Left lung (tissue), 10 donors: ENCODE results near the gene TCF7L2. TPM values are rescaled to one million over a fixed set of nuclear protein-coding genes. Genes with fewer than 3 reads are reported as not detected.
"Not testable (repeated sequence)": the region's sequence is repeated elsewhere in the genome, so short reads cannot be mapped to it uniquely, and the experiment has no call there.

Source experiments
- ATAC-seq: fragments of 200-7000 bp; cut with Tn5 transposase; one replicate; pipeline ENCODE4 v1.9.1; 2020; ENCODE audit warnings: moderate library complexity
- DNase-seq, 4 donors: peaks; one replicate each; pipeline ENCODE4 v3.0.0-alpha.2; 2013 to 2020
- H3K27ac ChIP-seq, 2 donors: fragments of 200-600 bp; sonication (generic) in 1 of 2; one replicate each; pipeline versions ENCODE4 v1.5.0 to v1.8.0; 2020 to 2021
- H3K27me3 ChIP-seq, 2 donors: fragments of 200-600 bp; sonication (generic) in 1 of 2; one replicate each; pipeline versions ENCODE4 v1.5.0 to v1.8.0; 2020 to 2021
- H3K36me3 ChIP-seq, 2 donors: fragments of 200-600 bp; sonication (generic) in 1 of 2; one replicate each; pipeline versions ENCODE4 v1.5.0 to v1.8.0; 2020 to 2021
- H3K4me1 ChIP-seq, 2 donors: fragments of 200-600 bp; one replicate each; pipeline ENCODE4 v1.8.0; 2021
- H3K4me3 ChIP-seq, 2 donors: fragments of 200-600 bp; sonication (generic) in 1 of 2; one replicate each; pipeline versions ENCODE4 v1.5.0 to v1.8.0; 2020 to 2021; ENCODE audit warnings: mild to moderate bottlenecking in 1 of 2
- H3K9me3 ChIP-seq, 2 donors: fragments of 200-600 bp; sonication (generic) in 1 of 2; one replicate each; pipeline versions ENCODE4 v1.5.0 to v1.8.0; 2020 to 2021
- intact Hi-C, 2 donors: fragments of 100-400 bp; cut with DNase I; formaldehyde crosslinking; loops; one replicate each; pipeline versions ENCODE4 v1.11.2 to v1.14.2; 2022
- polyA plus RNA-seq, 6 donors: library from polyadenylated mRNA; unstranded; fragments of 120-200 nt; gene quantifications; one replicate each; pipeline ENCODE4 v1.2.1, GENCODE V29; 2013; ENCODE audit not compliant: insufficient read length in 6 of 6
- total RNA-seq, 2 donors: library from RNA; stranded (reverse); fragmentation: NEBNext Ultra II Directional; extraction: Animal tissue kit (Norgen Biotek cat#: 25700); gene quantifications; one replicate each; pipeline ENCODE4 v1.2.1, GENCODE V29; 2021
- TF ChIP-seq, protein P1 (sequence below), 2 donors: fragments of 200-600 bp; sonication (generic) in 1 of 2; IDR thresholded peaks; one replicate each; pipeline versions ENCODE4 v1.5.0 to v1.8.0; 2021; ENCODE audit warnings: antibody characterized with exemption in 2 of 2
- donor health status: DM: no; HTN: yes; CAD: no.
- donor health status: DM: no; HTN: no; CAD: no.

Gene TCF7L2
- total and polyA plus RNA-seq, 8 donors, result 25.1 to 54.9 (median 53.0) TPM

DNA sequence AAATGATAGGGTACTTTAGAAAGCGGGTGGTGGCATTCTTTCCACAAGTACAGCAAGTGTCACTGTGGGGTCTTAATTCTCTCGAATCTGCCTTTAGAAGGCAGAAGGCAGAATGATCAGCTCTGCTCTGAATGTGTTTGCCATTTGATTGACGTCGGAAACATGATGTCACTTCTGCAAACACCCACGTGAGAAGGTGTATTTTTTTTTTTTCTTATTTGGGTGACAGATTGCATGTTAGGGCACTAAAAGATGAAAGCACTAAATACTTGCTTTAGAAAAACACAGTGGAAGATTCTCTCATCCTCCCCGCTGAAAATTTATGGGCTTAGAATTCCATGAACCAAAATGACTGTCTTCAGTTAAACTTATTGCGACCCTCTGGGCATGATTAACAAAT lies 150.2 kb downstream of the TCF7L2 start:
- H3K27me3 ChIP-seq, result no peaks in the 10 kb centered on the region

DNA sequence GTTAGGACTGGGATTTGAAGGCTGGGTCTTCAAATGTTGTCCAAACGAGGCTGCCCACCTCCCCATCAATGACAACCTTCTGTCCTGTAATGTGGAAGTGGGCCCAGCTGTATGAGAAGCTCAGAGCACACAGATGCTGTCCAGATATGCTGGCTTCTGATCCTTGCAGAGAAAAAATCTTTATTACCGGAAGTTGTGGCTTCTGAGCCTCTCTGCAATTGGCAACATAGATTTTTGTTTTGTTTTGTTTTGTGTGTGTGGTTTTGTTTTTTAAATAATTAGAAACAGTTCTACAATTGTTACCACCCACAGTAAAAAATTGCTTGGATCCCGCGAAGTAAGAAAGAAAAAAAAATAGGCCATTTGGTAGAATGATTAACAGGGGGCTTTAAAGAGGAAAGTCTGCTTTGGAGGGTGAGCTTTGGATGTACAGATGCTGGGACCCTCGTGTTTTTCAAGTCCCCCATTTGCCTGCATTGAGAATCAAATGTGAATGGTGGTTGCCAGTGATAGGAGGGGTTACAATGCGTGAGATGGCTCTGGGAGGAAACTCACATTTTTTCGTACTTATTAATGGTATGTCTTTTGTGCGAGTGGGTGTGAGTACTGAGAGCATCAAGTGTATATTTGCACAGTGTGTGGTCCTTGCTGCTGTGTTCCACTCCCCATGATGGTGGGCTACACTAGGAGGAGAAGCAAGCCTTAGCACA lies 153.2 kb downstream of the TCF7L2 start:
- no peaks in the 10 kb centered on the region for H3K27me3 ChIP-seq
- no peak overlapping the region for H3K4me3 ChIP-seq
- H3K36me3 ChIP-seq, result peaks cover 0 to 8% of the 10 kb centered on the region in 2 donors
- TF ChIP-seq, protein P1, sequence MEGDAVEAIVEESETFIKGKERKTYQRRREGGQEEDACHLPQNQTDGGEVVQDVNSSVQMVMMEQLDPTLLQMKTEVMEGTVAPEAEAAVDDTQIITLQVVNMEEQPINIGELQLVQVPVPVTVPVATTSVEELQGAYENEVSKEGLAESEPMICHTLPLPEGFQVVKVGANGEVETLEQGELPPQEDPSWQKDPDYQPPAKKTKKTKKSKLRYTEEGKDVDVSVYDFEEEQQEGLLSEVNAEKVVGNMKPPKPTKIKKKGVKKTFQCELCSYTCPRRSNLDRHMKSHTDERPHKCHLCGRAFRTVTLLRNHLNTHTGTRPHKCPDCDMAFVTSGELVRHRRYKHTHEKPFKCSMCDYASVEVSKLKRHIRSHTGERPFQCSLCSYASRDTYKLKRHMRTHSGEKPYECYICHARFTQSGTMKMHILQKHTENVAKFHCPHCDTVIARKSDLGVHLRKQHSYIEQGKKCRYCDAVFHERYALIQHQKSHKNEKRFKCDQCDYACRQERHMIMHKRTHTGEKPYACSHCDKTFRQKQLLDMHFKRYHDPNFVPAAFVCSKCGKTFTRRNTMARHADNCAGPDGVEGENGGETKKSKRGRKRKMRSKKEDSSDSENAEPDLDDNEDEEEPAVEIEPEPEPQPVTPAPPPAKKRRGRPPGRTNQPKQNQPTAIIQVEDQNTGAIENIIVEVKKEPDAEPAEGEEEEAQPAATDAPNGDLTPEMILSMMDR (IDR thresholded peaks at IDR 0.05), result no peak
- intact Hi-C loops, result no loop called here
- peaks cover 4 to 28% of the 10 kb centered on the region in 2 donors for H3K4me1 ChIP-seq
- no peaks in the 10 kb centered on the region for H3K9me3 ChIP-seq
- no peak overlapping the region for H3K27ac ChIP-seq
- ATAC-seq, result no peak
- DNase-seq, result no peak

More for the DNA sequence above, 150.2 kb downstream of the TCF7L2 start:
- Histone ChIP-seq H3K9me3 (no peaks in the 10 kb centered on the region), H3K27ac (no peak overlapping the region), H3K4me1 (peaks cover 4 to 55% of the 10 kb centered on the region in 2 donors), H3K4me3 (no peak overlapping the region), H3K36me3 (peaks cover 0 to 8% of the 10 kb centered on the region in 2 donors)
- intact Hi-C loops, result no loop called here
- no peak for DNase-seq
- no peak for ATAC-seq
- TF ChIP-seq, protein P1 (IDR thresholded peaks at IDR 0.05), result no peak

- intact Hi-C loops, result no loop called here
These were observed 154.0 kb downstream of the TCF7L2 start for GRCh38 chr10:113104047-113104446.

GRCh38 chr10:113108194-113108835 lies 158.3 kb downstream of the TCF7L2 start:
- TF ChIP-seq, protein P1 (IDR thresholded peaks at IDR 0.05), result peak; percentile 15 to 63
- intact Hi-C loops, result no loop called here
- Histone ChIP-seq H3K4me3 (no peak overlapping the region), H3K27ac (no peak overlapping the region), H3K27me3 (no peaks in the 10 kb centered on the region), H3K9me3 (no peaks in the 10 kb centered on the region), H3K4me1 (peaks cover 0 to 5% of the 10 kb centered on the region in 2 donors), H3K36me3 (peaks cover 0 to 3% of the 10 kb centered on the region in 2 donors)
- DNase-seq (peak in 1 of 4 donors; percentile 85), ATAC-seq (peak; percentile 34)

More at GRCh38 chr10:113104047-113104446, 154.0 kb downstream of the TCF7L2 start:
- Histone ChIP-seq H3K4me3 (no peak overlapping the region), H3K27ac (no peak overlapping the region), H3K36me3 (peaks cover 0 to 3% of the 10 kb centered on the region in 2 donors), H3K9me3 (no peaks in the 10 kb centered on the region), H3K4me1 (peaks cover under 1 to 25% of the 10 kb centered on the region in 2 donors), H3K27me3 (no peaks in the 10 kb centered on the region)
- no peak for ATAC-seq
- TF ChIP-seq, protein P1 (IDR thresholded peaks at IDR 0.05), result no peak
- DNase-seq, result no peak

DNA sequence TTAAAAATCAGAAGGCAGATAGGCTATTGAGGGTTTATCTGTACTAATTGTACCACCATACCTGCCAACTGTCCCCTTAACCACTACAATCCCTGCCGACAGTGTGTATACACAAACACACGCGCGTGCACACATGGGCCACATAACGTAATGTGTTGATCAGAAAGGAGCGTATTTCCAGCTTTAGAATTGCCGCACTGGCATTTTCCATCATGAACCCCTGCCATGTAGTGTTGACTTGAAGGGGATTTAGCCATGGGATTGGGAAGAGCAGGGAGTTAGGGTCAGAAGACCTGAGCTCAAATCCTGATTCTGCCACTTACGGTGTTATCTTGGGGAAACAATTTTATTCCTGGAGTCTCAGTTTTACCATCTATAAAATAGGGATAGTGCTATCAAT lies 158.9 kb downstream of the TCF7L2 start:
- no peaks in the 10 kb centered on the region for H3K4me1 ChIP-seq
- ATAC-seq, result no peak
- H3K27ac ChIP-seq, result no peak overlapping the region
- intact Hi-C loops, result no loop called here
- no peak for DNase-seq
- TF ChIP-seq, protein P1 (IDR thresholded peaks at IDR 0.05), result no peak
- H3K4me3 ChIP-seq, result no peak overlapping the region
- H3K36me3 ChIP-seq, result peaks cover 0 to 3% of the 10 kb centered on the region in 2 donors
- no peaks in the 10 kb centered on the region for H3K9me3 ChIP-seq
- H3K27me3 ChIP-seq, result no peaks in the 10 kb centered on the region

- H3K4me1 ChIP-seq, H3K36me3 ChIP-seq, ATAC-seq, intact Hi-C loops, H3K27ac ChIP-seq, DNase-seq, H3K4me3 ChIP-seq, H3K9me3 ChIP-seq, H3K27me3 ChIP-seq: not testable (repeated sequence)
These were observed 159.4 kb downstream of the TCF7L2 start for GRCh38 chr10:113109482-113109881.
